WTC11 (cell line): Measurements from ENCODE around the gene ZNF526. TPM values are rescaled to one million over a fixed set of nuclear protein-coding genes. Genes with fewer than 3 reads are reported as not detected.

Experiments used
- ATAC-seq: fragments of 200-7000 bp; cut with Tn5 transposase; 2 replicates; pipeline ENCODE4 v1.10.0; 2021; ENCODE audit warnings: mild to moderate bottlenecking, moderate library complexity
- CTCF ChIA-PET: fragments of 300-600 bp; sonication (Branson Sonifier 250); formaldehyde crosslinking; loops from one replicate; lab custom pipeline; 2021; ENCODE audit warnings: antibody characterized with exemption; lab: Charles Lee
- POLR2A ChIA-PET: fragments of 350-600 bp; sonication (Branson Sonifier 250); formaldehyde crosslinking; loops from one replicate; lab custom pipeline; 2021; ENCODE audit warnings: antibody characterized with exemption; lab: Charles Lee
- DNase-seq: peaks from one replicate; pipeline ENCODE4 v3.0.0; 2021; ENCODE audit warnings: low spot score
- H3K27ac Mint-ChIP-seq: 2 replicates; pipeline ENCODE4 v1.8.0; 2021; ENCODE audit warnings: mixed read lengths
- H3K27me3 Mint-ChIP-seq: 2 replicates; pipeline ENCODE4 v1.8.0; 2021; ENCODE audit warnings: low read depth, mild to moderate bottlenecking, moderate library complexity, mixed read lengths
- H3K36me3 Mint-ChIP-seq: 2 replicates; pipeline ENCODE4 v1.8.0; 2021; ENCODE audit warnings: mixed read lengths
- H3K4me1 Mint-ChIP-seq: 2 replicates; pipeline ENCODE4 v1.8.0; 2022; ENCODE audit warnings: mixed read lengths
- H3K4me3 Mint-ChIP-seq: 2 replicates; pipeline ENCODE4 v1.8.0; 2021; ENCODE audit warnings: mild to moderate bottlenecking, moderate library complexity, mixed read lengths
- H3K9me3 Mint-ChIP-seq: 2 replicates; pipeline ENCODE4 v1.8.0; 2021; ENCODE audit warnings: mixed read lengths
- GTF2I ChIP-seq: fragments of 250-450 bp; sonication (Bioruptor Pico); conservative IDR thresholded peaks from 2 replicates; pipeline ENCODE4 v1.4.0; 2021; ENCODE audit warnings: mild to moderate bottlenecking
- HMGA2 ChIP-seq: fragments of 250-450 bp; sonication (Bioruptor Pico); IDR thresholded peaks from 2 replicates; pipeline ENCODE4 v1.4.0; 2021; ENCODE audit warnings: mild to moderate bottlenecking, moderate library complexity
- NFATC4 ChIP-seq: fragments of 250-450 bp; sonication (Bioruptor Pico); IDR thresholded peaks from 2 replicates; pipeline ENCODE4 v1.9.0; 2021; ENCODE audit warnings: mild to moderate bottlenecking
- SMAD3 ChIP-seq: sonication (generic); formaldehyde crosslinking; IDR thresholded peaks from 2 replicates; pipeline ENCODE4 v1.8.0; 2022; ENCODE audit warnings: missing genetic modification reagents, mild to moderate bottlenecking, borderline replicate concordance
- TEAD1 ChIP-seq: sonication (generic); formaldehyde crosslinking; IDR thresholded peaks from 2 replicates; pipeline ENCODE4 v1.8.0; 2022; ENCODE audit warnings: mild to moderate bottlenecking, missing genetic modification reagents
- TP53 ChIP-seq: sonication (generic); formaldehyde crosslinking; IDR thresholded peaks from 2 replicates; pipeline ENCODE4 v1.8.1; 2023; ENCODE audit warnings: mild to moderate bottlenecking, missing genetic modification reagents
- total RNA-seq: library from RNA; stranded (reverse); gene quantifications from 3 replicates; pipeline ENCODE4 v1.2.3, GENCODE V29; 2021
- TF ChIP-seq, protein P1 (sequence below): sonication (generic); formaldehyde crosslinking; IDR thresholded peaks from 2 replicates; pipeline ENCODE4 v1.8.0; 2023; ENCODE audit warnings: mild to moderate bottlenecking, missing genetic modification reagents
- TF ChIP-seq, protein P2 (sequence below): fragments of 250-450 bp; sonication (Bioruptor Pico); IDR thresholded peaks from 2 replicates; pipeline ENCODE4 v1.9.0; 2021; ENCODE audit warnings: mild to moderate bottlenecking
- TF ChIP-seq, protein P3 (sequence below): sonication (generic); formaldehyde crosslinking; IDR thresholded peaks from 2 replicates; pipeline ENCODE4 v1.8.1; 2023; ENCODE audit warnings: mild to moderate bottlenecking, missing genetic modification reagents
- TF ChIP-seq, protein P4 (sequence below): sonication (generic); formaldehyde crosslinking; conservative IDR thresholded peaks from 2 replicates; pipeline ENCODE4 v1.8.1; 2023; ENCODE audit warnings: mild to moderate bottlenecking, low read depth, missing genetic modification reagents, moderate library complexity
- TF ChIP-seq, protein P5 (sequence below): sonication (generic); formaldehyde crosslinking; conservative IDR thresholded peaks from 2 replicates; pipeline ENCODE4 v1.8.1; 2022; ENCODE audit warnings: mild to moderate bottlenecking, missing genetic modification reagents
- TF ChIP-seq, protein P6 (sequence below): sonication (generic); formaldehyde crosslinking; IDR thresholded peaks from 2 replicates; pipeline ENCODE4 v1.8.1; 2023; ENCODE audit warnings: mild to moderate bottlenecking, missing genetic modification reagents, borderline replicate concordance
- TF ChIP-seq, protein P7 (sequence below): sonication (generic); formaldehyde crosslinking; IDR thresholded peaks from 2 replicates; pipeline ENCODE4 v1.8.0; 2023; ENCODE audit warnings: missing genetic modification reagents
- TF ChIP-seq, protein P8 (sequence below): sonication (generic); formaldehyde crosslinking; IDR thresholded peaks from 2 replicates; pipeline ENCODE4 v1.8.1; 2022; ENCODE audit warnings: mild to moderate bottlenecking, missing genetic modification reagents, moderate library complexity, borderline replicate concordance
- TF ChIP-seq, protein P9 (sequence below): sonication (generic); formaldehyde crosslinking; IDR thresholded peaks from 2 replicates; pipeline ENCODE4 v1.8.1; 2022; ENCODE audit warnings: mild to moderate bottlenecking, moderate library complexity, missing genetic modification reagents

ZNF526 gene
- total RNA-seq, 1 experiment from 2014 or later = 18.3 TPM

DNA sequence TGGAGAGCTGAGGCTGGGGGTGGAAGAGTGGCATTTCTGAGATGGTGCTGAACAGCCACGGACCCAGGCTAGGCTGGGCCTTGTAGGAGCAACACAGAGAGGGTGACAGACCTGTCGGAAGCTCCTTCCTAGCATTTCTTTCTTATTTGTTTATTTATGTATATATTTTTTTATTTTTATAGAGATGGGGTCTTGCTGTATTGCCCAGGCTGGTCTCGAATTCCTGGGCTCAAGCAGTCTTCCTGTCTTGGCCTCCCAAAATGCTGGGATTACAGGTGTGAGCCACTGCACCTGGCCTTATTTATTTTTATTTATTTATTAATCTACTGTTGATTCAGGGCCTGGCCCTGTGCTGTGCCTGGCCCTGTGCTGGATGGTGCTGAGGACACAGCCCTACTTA is 55.4 kb downstream of the ZNF526 start:
- DNase-seq (no peak), ATAC-seq (no peak)
- H3K4me1 Mint-ChIP-seq = peaks cover 15% of the 10 kb centered on the region
- H3K4me3 Mint-ChIP-seq = no peak overlapping the region
- CTCF ChIA-PET = no interaction called here
- 0 out of 2 replicates have a peak, but pooled peaks cover 2% of the 10 kb centered on the region for H3K36me3 Mint-ChIP-seq
- TF ChIP-seq TEAD1 (no peak), GTF2I (CRISPR knock-in tag) (no peak), NFATC4 (CRISPR knock-in tag) (no peak), HMGA2 (CRISPR knock-in tag) (no peak), TP53 (CRISPR knock-in tag) (no peak), SMAD3 (CRISPR knock-in tag) (no peak)
- TF ChIP-seq, protein P1, sequence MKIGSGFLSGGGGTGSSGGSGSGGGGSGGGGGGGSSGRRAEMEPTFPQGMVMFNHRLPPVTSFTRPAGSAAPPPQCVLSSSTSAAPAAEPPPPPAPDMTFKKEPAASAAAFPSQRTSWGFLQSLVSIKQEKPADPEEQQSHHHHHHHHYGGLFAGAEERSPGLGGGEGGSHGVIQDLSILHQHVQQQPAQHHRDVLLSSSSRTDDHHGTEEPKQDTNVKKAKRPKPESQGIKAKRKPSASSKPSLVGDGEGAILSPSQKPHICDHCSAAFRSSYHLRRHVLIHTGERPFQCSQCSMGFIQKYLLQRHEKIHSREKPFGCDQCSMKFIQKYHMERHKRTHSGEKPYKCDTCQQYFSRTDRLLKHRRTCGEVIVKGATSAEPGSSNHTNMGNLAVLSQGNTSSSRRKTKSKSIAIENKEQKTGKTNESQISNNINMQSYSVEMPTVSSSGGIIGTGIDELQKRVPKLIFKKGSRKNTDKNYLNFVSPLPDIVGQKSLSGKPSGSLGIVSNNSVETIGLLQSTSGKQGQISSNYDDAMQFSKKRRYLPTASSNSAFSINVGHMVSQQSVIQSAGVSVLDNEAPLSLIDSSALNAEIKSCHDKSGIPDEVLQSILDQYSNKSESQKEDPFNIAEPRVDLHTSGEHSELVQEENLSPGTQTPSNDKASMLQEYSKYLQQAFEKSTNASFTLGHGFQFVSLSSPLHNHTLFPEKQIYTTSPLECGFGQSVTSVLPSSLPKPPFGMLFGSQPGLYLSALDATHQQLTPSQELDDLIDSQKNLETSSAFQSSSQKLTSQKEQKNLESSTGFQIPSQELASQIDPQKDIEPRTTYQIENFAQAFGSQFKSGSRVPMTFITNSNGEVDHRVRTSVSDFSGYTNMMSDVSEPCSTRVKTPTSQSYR (CRISPR knock-in tag) = no peak
- TF ChIP-seq, protein P2, sequence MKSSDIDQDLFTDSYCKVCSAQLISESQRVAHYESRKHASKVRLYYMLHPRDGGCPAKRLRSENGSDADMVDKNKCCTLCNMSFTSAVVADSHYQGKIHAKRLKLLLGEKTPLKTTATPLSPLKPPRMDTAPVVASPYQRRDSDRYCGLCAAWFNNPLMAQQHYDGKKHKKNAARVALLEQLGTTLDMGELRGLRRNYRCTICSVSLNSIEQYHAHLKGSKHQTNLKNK (CRISPR knock-in tag) = no peak
- TF ChIP-seq, protein P3, sequence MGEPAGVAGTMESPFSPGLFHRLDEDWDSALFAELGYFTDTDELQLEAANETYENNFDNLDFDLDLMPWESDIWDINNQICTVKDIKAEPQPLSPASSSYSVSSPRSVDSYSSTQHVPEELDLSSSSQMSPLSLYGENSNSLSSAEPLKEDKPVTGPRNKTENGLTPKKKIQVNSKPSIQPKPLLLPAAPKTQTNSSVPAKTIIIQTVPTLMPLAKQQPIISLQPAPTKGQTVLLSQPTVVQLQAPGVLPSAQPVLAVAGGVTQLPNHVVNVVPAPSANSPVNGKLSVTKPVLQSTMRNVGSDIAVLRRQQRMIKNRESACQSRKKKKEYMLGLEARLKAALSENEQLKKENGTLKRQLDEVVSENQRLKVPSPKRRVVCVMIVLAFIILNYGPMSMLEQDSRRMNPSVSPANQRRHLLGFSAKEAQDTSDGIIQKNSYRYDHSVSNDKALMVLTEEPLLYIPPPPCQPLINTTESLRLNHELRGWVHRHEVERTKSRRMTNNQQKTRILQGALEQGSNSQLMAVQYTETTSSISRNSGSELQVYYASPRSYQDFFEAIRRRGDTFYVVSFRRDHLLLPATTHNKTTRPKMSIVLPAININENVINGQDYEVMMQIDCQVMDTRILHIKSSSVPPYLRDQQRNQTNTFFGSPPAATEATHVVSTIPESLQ (CRISPR knock-in tag) = no peak
- TF ChIP-seq, protein P4, sequence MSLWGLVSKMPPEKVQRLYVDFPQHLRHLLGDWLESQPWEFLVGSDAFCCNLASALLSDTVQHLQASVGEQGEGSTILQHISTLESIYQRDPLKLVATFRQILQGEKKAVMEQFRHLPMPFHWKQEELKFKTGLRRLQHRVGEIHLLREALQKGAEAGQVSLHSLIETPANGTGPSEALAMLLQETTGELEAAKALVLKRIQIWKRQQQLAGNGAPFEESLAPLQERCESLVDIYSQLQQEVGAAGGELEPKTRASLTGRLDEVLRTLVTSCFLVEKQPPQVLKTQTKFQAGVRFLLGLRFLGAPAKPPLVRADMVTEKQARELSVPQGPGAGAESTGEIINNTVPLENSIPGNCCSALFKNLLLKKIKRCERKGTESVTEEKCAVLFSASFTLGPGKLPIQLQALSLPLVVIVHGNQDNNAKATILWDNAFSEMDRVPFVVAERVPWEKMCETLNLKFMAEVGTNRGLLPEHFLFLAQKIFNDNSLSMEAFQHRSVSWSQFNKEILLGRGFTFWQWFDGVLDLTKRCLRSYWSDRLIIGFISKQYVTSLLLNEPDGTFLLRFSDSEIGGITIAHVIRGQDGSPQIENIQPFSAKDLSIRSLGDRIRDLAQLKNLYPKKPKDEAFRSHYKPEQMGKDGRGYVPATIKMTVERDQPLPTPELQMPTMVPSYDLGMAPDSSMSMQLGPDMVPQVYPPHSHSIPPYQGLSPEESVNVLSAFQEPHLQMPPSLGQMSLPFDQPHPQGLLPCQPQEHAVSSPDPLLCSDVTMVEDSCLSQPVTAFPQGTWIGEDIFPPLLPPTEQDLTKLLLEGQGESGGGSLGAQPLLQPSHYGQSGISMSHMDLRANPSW (CRISPR knock-in tag) = no peak
- TF ChIP-seq, protein P5, sequence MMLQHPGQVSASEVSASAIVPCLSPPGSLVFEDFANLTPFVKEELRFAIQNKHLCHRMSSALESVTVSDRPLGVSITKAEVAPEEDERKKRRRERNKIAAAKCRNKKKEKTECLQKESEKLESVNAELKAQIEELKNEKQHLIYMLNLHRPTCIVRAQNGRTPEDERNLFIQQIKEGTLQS = no peak
- TF ChIP-seq, protein P6, sequence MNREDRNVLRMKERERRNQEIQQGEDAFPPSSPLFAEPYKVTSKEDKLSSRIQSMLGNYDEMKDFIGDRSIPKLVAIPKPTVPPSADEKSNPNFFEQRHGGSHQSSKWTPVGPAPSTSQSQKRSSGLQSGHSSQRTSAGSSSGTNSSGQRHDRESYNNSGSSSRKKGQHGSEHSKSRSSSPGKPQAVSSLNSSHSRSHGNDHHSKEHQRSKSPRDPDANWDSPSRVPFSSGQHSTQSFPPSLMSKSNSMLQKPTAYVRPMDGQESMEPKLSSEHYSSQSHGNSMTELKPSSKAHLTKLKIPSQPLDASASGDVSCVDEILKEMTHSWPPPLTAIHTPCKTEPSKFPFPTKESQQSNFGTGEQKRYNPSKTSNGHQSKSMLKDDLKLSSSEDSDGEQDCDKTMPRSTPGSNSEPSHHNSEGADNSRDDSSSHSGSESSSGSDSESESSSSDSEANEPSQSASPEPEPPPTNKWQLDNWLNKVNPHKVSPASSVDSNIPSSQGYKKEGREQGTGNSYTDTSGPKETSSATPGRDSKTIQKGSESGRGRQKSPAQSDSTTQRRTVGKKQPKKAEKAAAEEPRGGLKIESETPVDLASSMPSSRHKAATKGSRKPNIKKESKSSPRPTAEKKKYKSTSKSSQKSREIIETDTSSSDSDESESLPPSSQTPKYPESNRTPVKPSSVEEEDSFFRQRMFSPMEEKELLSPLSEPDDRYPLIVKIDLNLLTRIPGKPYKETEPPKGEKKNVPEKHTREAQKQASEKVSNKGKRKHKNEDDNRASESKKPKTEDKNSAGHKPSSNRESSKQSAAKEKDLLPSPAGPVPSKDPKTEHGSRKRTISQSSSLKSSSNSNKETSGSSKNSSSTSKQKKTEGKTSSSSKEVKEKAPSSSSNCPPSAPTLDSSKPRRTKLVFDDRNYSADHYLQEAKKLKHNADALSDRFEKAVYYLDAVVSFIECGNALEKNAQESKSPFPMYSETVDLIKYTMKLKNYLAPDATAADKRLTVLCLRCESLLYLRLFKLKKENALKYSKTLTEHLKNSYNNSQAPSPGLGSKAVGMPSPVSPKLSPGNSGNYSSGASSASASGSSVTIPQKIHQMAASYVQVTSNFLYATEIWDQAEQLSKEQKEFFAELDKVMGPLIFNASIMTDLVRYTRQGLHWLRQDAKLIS (CRISPR knock-in tag) = no peak
- TF ChIP-seq, protein P7, sequence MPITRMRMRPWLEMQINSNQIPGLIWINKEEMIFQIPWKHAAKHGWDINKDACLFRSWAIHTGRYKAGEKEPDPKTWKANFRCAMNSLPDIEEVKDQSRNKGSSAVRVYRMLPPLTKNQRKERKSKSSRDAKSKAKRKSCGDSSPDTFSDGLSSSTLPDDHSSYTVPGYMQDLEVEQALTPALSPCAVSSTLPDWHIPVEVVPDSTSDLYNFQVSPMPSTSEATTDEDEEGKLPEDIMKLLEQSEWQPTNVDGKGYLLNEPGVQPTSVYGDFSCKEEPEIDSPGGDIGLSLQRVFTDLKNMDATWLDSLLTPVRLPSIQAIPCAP = no peak
- TF ChIP-seq, protein P8, sequence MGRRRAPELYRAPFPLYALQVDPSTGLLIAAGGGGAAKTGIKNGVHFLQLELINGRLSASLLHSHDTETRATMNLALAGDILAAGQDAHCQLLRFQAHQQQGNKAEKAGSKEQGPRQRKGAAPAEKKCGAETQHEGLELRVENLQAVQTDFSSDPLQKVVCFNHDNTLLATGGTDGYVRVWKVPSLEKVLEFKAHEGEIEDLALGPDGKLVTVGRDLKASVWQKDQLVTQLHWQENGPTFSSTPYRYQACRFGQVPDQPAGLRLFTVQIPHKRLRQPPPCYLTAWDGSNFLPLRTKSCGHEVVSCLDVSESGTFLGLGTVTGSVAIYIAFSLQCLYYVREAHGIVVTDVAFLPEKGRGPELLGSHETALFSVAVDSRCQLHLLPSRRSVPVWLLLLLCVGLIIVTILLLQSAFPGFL (CRISPR knock-in tag) = no peak
- TF ChIP-seq, protein P9, sequence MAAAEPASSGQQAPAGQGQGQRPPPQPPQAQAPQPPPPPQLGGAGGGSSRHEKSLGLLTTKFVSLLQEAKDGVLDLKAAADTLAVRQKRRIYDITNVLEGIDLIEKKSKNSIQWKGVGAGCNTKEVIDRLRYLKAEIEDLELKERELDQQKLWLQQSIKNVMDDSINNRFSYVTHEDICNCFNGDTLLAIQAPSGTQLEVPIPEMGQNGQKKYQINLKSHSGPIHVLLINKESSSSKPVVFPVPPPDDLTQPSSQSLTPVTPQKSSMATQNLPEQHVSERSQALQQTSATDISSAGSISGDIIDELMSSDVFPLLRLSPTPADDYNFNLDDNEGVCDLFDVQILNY = no peak
- H3K27me3 Mint-ChIP-seq = no peaks in the 10 kb centered on the region
- no peak overlapping the region for H3K27ac Mint-ChIP-seq
- no peaks in the 10 kb centered on the region for H3K9me3 Mint-ChIP-seq
- POLR2A ChIA-PET = no interaction called here
